ENCODE results near the gene NPEPPS.
"Not testable (repeated sequence)": the region's sequence is repeated elsewhere in the genome, so short reads cannot be mapped to it uniquely, and the experiment has no call there.

GRCh38 chr17:47521434-47521833 is 9.5 kb upstream of the NPEPPS start:
- TF ChIP-seq CTCF (conservative IDR thresholded peaks at IDR 0.05; ENCODE audit: low read depth, low read length); EZH2 (IDR thresholded peaks at IDR 0.05; ENCODE audit: borderline replicate concordance, low read depth, low read length, poor library complexity, severe bottlenecking): not testable (repeated sequence)

Data from A673 (cell line).